IMR-90 (cell line): ENCODE measurements around the gene NLE1. TPM values are rescaled to one million over a fixed set of nuclear protein-coding genes. Genes with fewer than 3 reads are reported as not detected.

Experiments used
- ATAC-seq: fragments of 200-7000 bp; cut with Tn5 transposase; 2 replicates; pipeline ENCODE4 v1.9.1; 2020; ENCODE audit warnings: low read depth, mild to moderate bottlenecking, moderate library complexity
- BruUV-seq: library from RNA; stranded (reverse); fragments of 400-500 nt; replicated peaks from 2 replicates; lab custom pipeline; 2021; lab: Mats Ljungman, UMichigan
- CTCF ChIA-PET: fragments of 300-600 bp; formaldehyde crosslinking; extraction: SDS; loops from one replicate; lab custom pipeline; 2021; ENCODE audit warnings: antibody characterized with exemption; lab: Yijun Ruan, JAX
- POLR2A ChIA-PET: fragments of 300-600 bp; sonication (Branson Sonifier 250); formaldehyde crosslinking; loops from one replicate; lab custom pipeline; 2022; ENCODE audit warnings: antibody characterized with exemption; ENCODE audit not compliant: unreplicated experiment; lab: Charles Lee
- DNase-seq: peaks from one replicate; pipeline ENCODE4 v3.0.0; 2013
- H2AFZ ChIP-seq: replicated peaks from 2 replicates; pipeline ENCODE3; 2013; ENCODE audit warnings: low read length, mild to moderate bottlenecking; ENCODE audit not compliant: poor library complexity
- H2AK5ac ChIP-seq: 2 replicates; pipeline ENCODE4 v1.6.1; 2013; ENCODE audit warnings: low read depth, low read length, inconsistent platforms
- H2AK9ac ChIP-seq: replicated peaks from 2 replicates; pipeline ENCODE3; 2013; ENCODE audit warnings: mild to moderate bottlenecking, low read depth, low read length, moderate library complexity; ENCODE audit not compliant: poor library complexity
- H2BK120ac ChIP-seq: 2 replicates; pipeline ENCODE4 v1.6.1; 2013; ENCODE audit warnings: low read depth, low read length, inconsistent platforms
- H2BK15ac ChIP-seq: 3 replicates; pipeline ENCODE4 v1.6.1; 2013; ENCODE audit warnings: low read depth, low read length, inconsistent platforms
- H2BK20ac ChIP-seq: 2 replicates; pipeline ENCODE4 v1.6.1; 2013; ENCODE audit warnings: low read depth, mild to moderate bottlenecking, inconsistent platforms, low read length, moderate library complexity
- H2BK5ac ChIP-seq: 2 replicates; pipeline ENCODE4 v1.6.1; 2013; ENCODE audit warnings: mild to moderate bottlenecking, low read depth, low read length, inconsistent platforms; ENCODE audit not compliant: poor library complexity, severe bottlenecking
- H3K14ac ChIP-seq: replicated peaks from 2 replicates; pipeline ENCODE4 v1.6.1; 2013; ENCODE audit warnings: low read depth, low read length, inconsistent platforms
- H3K18ac ChIP-seq: 2 replicates; pipeline ENCODE4 v1.6.1; 2013; ENCODE audit warnings: low read depth, low read length, control low read depth
- H3K23ac ChIP-seq: 2 replicates; pipeline ENCODE4 v1.6.1; 2013; ENCODE audit warnings: low read depth, low read length, inconsistent platforms
- H3K27ac ChIP-seq: 2 replicates; pipeline ENCODE4 v1.5.1; 2013; ENCODE audit warnings: mild to moderate bottlenecking, control low read depth, low read length; ENCODE audit not compliant: insufficient read depth
- H3K27me3 ChIP-seq: 2 replicates; pipeline ENCODE4 v1.6.1; 2013; ENCODE audit warnings: low read length; ENCODE audit not compliant: control insufficient read depth, insufficient read depth
- H3K36me3 ChIP-seq: 2 replicates; pipeline ENCODE4 v1.6.1; 2013; ENCODE audit warnings: low read length, mixed read lengths; ENCODE audit not compliant: control insufficient read depth, insufficient read depth
- H3K4ac ChIP-seq: 2 replicates; pipeline ENCODE4 v1.6.1; 2013; ENCODE audit warnings: low read depth, low read length, inconsistent platforms
- H3K4me1 ChIP-seq: 2 replicates; pipeline ENCODE4 v1.6.1; 2013; ENCODE audit warnings: low read length, mixed read lengths; ENCODE audit not compliant: control insufficient read depth, insufficient read depth
- H3K4me2 ChIP-seq: 2 replicates; pipeline ENCODE4 v1.6.1; 2013; ENCODE audit warnings: low read depth, mild to moderate bottlenecking, control low read depth, low read length, moderate library complexity
- H3K4me3 ChIP-seq: 2 replicates; pipeline ENCODE4 v1.5.1; 2013; ENCODE audit warnings: low read depth, mild to moderate bottlenecking, control low read depth, low read length, moderate library complexity; ENCODE audit not compliant: insufficient read depth
- H3K56ac ChIP-seq: 2 replicates; pipeline ENCODE4 v1.6.1; 2013; ENCODE audit warnings: low read length, inconsistent platforms; ENCODE audit not compliant: insufficient read depth; ENCODE audit errors: extremely low read depth
- H3K79me1 ChIP-seq, 2 experiments: 2 replicates each; pipeline ENCODE4 v1.6.1; 2013; ENCODE audit warnings: low read length in 2 of 2, inconsistent platforms in 1 of 2, low read depth in 1 of 2
- H3K9ac ChIP-seq: 2 replicates; pipeline ENCODE4 v1.6.1; 2013; ENCODE audit warnings: low read depth, low read length, control low read depth
- H3K9me1 ChIP-seq: 2 replicates; pipeline ENCODE4 v1.6.1; 2013; ENCODE audit warnings: low read length, inconsistent platforms; ENCODE audit not compliant: insufficient read depth
- H3K9me3 ChIP-seq: 2 replicates; pipeline ENCODE4 v1.6.1; 2013; ENCODE audit warnings: low read length; ENCODE audit not compliant: control insufficient read depth, insufficient read depth
- H4K20me1 ChIP-seq: 2 replicates; pipeline ENCODE4 v1.6.1; 2013; ENCODE audit warnings: low read length, inconsistent platforms; ENCODE audit not compliant: insufficient read depth
- H4K5ac ChIP-seq: 2 replicates; pipeline ENCODE4 v1.6.1; 2013; ENCODE audit warnings: mild to moderate bottlenecking, low read depth, low read length, control low read depth
- H4K8ac ChIP-seq, 2 experiments: 2 replicates each; pipeline ENCODE4 v1.6.1; 2013; ENCODE audit warnings: low read depth in 2 of 2, low read length in 2 of 2, control low read depth in 1 of 2, inconsistent platforms in 1 of 2
- H4K91ac ChIP-seq: 2 replicates; pipeline ENCODE4 v1.6.1; 2013; ENCODE audit warnings: low read depth, low read length, inconsistent platforms; ENCODE audit not compliant: insufficient read depth
- BHLHE40 ChIP-seq: fragments of 150-350 bp; IDR thresholded peaks from 2 replicates; pipeline ENCODE4 v1.6.1; 2016; ENCODE audit warnings: mild to moderate bottlenecking, low read depth, low read length
- CEBPB ChIP-seq: IDR thresholded peaks from 2 replicates; pipeline ENCODE4 v1.6.1; 2012; ENCODE audit warnings: low read depth, low read length, improper control_type of control experiment
- CHD1 ChIP-seq: IDR thresholded peaks from 2 replicates; pipeline ENCODE4 v1.6.1; 2012; ENCODE audit warnings: low read depth, low read length, improper control_type of control experiment
- FOS ChIP-seq: fragments of 150-350 bp; IDR thresholded peaks from 2 replicates; pipeline ENCODE4 v1.6.1; 2016; ENCODE audit warnings: low read depth, low read length
- MAFK ChIP-seq: IDR thresholded peaks from 2 replicates; pipeline ENCODE4 v1.6.1; 2012; ENCODE audit warnings: low read depth, low read length, improper control_type of control experiment
- MXI1 ChIP-seq: IDR thresholded peaks from 2 replicates; pipeline ENCODE4 v1.6.1; 2012; ENCODE audit warnings: low read depth, mild to moderate bottlenecking, low read length, moderate library complexity, borderline replicate concordance
- NFE2L2 ChIP-seq: fragments of 150-350 bp; IDR thresholded peaks from 2 replicates; pipeline ENCODE4 v1.6.1; 2016; ENCODE audit warnings: low read depth, mild to moderate bottlenecking, low read length
- POLR2A ChIP-seq: IDR thresholded peaks from 2 replicates; pipeline ENCODE4 v1.6.1; 2012; ENCODE audit warnings: mild to moderate bottlenecking, low read depth, low read length
- RAD21 ChIP-seq: IDR thresholded peaks from 2 replicates; pipeline ENCODE4 v1.6.1; 2012; ENCODE audit warnings: low read length, improper control_type of control experiment
- RFX5 ChIP-seq: IDR thresholded peaks from 2 replicates; pipeline ENCODE4 v1.8.0; 2012; ENCODE audit warnings: low read depth, mild to moderate bottlenecking, low read length, moderate library complexity
- SMC3 ChIP-seq: fragments of 150-350 bp; IDR thresholded peaks from 2 replicates; pipeline ENCODE4 v1.6.1; 2016; ENCODE audit warnings: low read depth, mild to moderate bottlenecking, antibody characterized with exemption, low read length, moderate library complexity
- WGBS, 2 experiments: methylation state at CpG; one replicate each; pipeline versions ENCODE4 v1.1.5 to v1.1.7; 2013; ENCODE audit warnings: missing lambda C conversion rate in 2 of 2; ENCODE audit not compliant: insufficient read length in 1 of 2; ENCODE audit errors: extremely low coverage in 2 of 2; 5-methylcytosine and 5-hydroxymethylcytosine counted together
- dilution Hi-C: fragments of 300-500 bp; cut with HindIII; formaldehyde crosslinking; loops from one replicate; pipeline ENCODE4 v1.14.3; 2018; ENCODE audit warnings: low sequenced_read_pairs; ENCODE audit not compliant: unreplicated experiment
- in situ Hi-C: fragments of 300-500 bp; cut with MboI; formaldehyde crosslinking; loops from 3 replicates; pipeline ENCODE4 v1.14.3; 2019; ENCODE audit warnings: low sequenced_read_pairs, inconsistent platforms, mixed read lengths
- intact Hi-C: fragments of 100-400 bp; cut with micrococcal nuclease; formaldehyde crosslinking; loops from 2 replicates; pipeline ENCODE4 v1.10.0; 2022
- polyA plus RNA-seq, 3 experiments: library from polyadenylated mRNA; depleted of rRNA; stranded (reverse); fragments of >200 nt; gene quantifications; 2 replicates each; pipeline ENCODE4 v1.2.3, GENCODE V29; 2012; ENCODE audit warnings: low replicate concordance in 1 of 3
- total RNA-seq: library from RNA; depleted of rRNA; stranded (reverse); fragments of >200 nt; gene quantifications from 2 replicates; pipeline ENCODE4 v1.2.3, GENCODE V29; 2012
- TF ChIP-seq, protein P1 (sequence below): fragments of 150-350 bp; IDR thresholded peaks from 2 replicates; pipeline ENCODE4 v1.6.1; 2017; ENCODE audit warnings: mild to moderate bottlenecking, antibody characterized with exemption, low read length, low read depth

NLE1 gene
- total and polyA plus RNA-seq, 2 of the 4 experiments (the other 2 are of a cell fraction) = 18.6 to 23.7 TPM

DNA sequence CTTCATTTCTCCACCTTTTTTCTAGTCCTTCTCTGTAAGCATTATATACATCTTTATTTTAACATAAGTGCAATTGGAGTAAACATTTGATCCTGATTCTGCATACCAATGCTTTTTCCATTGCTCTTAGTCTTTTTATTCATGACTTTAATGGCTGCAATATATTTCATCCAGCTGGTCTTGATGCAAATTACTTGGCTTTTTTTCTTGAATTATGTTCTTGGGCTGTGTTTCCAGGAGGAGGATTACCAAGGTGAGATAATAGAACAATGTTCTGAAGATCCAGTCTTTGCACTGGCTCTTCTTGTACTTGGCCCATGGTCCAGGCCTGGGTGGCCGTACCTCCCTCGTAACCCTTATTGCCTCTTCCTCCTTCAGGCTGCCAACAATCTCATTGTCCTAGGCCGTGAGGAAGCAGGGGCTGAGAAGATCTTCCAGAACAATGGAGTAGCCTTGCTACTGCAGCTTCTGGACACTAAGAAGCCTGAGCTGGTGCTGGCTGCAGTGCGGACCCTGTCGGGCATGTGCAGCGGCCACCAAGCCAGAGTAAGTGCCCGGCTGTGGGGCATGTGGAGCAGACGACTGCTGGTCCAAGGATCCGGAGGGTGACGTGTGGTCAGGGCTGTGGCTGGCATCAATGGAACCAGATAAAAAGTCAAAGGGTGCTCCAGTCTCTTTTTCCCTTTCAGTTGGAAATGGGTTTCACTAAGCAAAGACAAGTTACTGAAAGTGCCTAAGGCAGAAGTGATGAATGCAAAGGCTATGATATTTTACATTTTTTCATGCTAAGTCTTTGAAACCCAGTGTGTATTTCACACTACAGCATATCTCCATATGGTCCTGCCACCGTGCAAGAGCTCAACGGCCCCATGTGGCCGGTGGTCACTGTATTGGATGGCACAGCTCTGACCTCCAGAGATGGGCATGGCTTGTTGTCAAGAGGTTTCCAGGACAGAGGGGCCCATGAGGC is 12.4 kb upstream of the NLE1 start (continued):
- no peak for TF ChIP-seq POLR2A
- TF ChIP-seq CHD1 = no peak

DNA sequence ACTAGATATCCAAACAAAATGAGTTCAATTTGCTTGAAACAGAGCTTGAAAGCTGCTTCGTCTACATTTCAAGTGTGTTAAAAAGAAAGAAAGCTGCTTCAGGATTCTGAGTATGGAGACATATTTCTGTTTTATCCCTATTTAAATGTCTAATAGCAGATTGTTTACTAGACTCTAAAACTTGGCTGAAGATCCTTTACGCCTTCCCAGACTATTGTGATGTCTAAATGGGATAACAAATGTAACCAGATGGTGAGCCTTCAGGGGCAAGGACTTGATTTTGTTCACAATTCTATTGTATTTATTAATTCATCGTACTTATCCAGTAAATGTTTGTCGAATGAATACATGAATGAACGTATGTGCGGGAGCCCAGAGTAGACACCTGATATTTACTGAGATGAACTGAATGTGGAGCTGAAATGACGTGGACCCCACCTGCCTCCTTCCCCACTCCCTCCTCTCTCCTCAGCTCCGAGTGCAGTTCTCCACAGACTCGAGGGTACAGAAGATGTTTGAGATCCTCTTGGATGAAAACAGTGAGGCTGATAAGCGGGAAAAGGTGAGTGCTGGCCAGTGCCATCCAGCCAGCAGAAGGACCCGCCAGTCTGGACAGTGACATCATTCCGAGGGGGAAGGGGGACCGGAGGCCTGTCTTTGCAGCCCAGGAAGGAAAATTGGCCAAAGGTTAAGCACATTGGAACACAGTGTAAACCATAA is 10.5 kb upstream of the NLE1 start:
- no peak overlapping the region for H2AK5ac ChIP-seq
- TF ChIP-seq SMC3 = no peak
- TF ChIP-seq, protein P1, sequence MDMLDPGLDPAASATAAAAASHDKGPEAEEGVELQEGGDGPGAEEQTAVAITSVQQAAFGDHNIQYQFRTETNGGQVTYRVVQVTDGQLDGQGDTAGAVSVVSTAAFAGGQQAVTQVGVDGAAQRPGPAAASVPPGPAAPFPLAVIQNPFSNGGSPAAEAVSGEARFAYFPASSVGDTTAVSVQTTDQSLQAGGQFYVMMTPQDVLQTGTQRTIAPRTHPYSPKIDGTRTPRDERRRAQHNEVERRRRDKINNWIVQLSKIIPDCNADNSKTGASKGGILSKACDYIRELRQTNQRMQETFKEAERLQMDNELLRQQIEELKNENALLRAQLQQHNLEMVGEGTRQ = no peak
- no peak for TF ChIP-seq POLR2A
- TF ChIP-seq CHD1 = no peak
- TF ChIP-seq RAD21 = no peak
- no peak for TF ChIP-seq CEBPB
- TF ChIP-seq FOS = no peak
- TF ChIP-seq BHLHE40 = no peak
- TF ChIP-seq NFE2L2 = no peak
- no peak for TF ChIP-seq MXI1
- no peak for TF ChIP-seq RFX5
- no peak for TF ChIP-seq MAFK
- intact Hi-C loops (no loop called here), dilution Hi-C loops (no loop called here), in situ Hi-C loops (no loop called here)
- no peak overlapping the region for H3K4ac ChIP-seq
- H3K4me3 ChIP-seq = no peak overlapping the region
- ChIA-PET CTCF (interaction anchor here (0.6 kb wide), 1 partner anchor 1331 kb away, joined by 3 read pairs; no protein-coding TSS in a partner anchor), POLR2A (no interaction called here)
- no peak overlapping the region for H2BK15ac ChIP-seq
- no peak overlapping the region for H2AFZ ChIP-seq
- no peaks in the 10 kb centered on the region for H3K79me1 ChIP-seq
- H4K8ac ChIP-seq = no peak overlapping the region
- no TSS peak for BruUV-seq
- no peaks in the 10 kb centered on the region for H3K36me3 ChIP-seq
- ATAC-seq (no peak), DNase-seq (no peak)
- H3K23ac ChIP-seq = no peak overlapping the region
- H3K27ac ChIP-seq = no peak overlapping the region
- no peak overlapping the region for H2AK9ac ChIP-seq
- H2BK120ac ChIP-seq = no peak overlapping the region
- no peak overlapping the region for H3K9ac ChIP-seq
- peaks cover 27% of the 10 kb centered on the region for H3K27me3 ChIP-seq
- H3K9me3 ChIP-seq = no peaks in the 10 kb centered on the region
- no peaks in the 10 kb centered on the region for H3K4me1 ChIP-seq
- H3K4me2 ChIP-seq = no peak overlapping the region
- H3K9me1 ChIP-seq = peaks cover 2% of the 10 kb centered on the region; the same call in 1 of the 2 replicates
- H3K18ac ChIP-seq = no peak overlapping the region
- no peak overlapping the region for H3K56ac ChIP-seq
- no peaks in the 10 kb centered on the region for H4K20me1 ChIP-seq
- no peak overlapping the region for H2BK20ac ChIP-seq
- no CpG with 5 or more reads among the region's 13 CpGs for WGBS, 2 experiments
- H2BK5ac ChIP-seq = no peak overlapping the region
- no peak overlapping the region for H4K91ac ChIP-seq
- H3K14ac ChIP-seq = no peak overlapping the region
- no peak overlapping the region for H4K5ac ChIP-seq
